GM18502 (cell line): ENCODE data around the gene CCDC85C.

ENCODE experiments used
- ATAC-seq: cut with Tn5 transposase; IDR thresholded peaks from one replicate; pipeline ENCODE4 v1.9.1; 2021; ENCODE audit warnings: mild to moderate bottlenecking; ENCODE audit not compliant: unreplicated experiment, poor library complexity

Gene CCDC85C

GRCh38 chr14:99465288-99465687 lies 138.7 kb downstream of the CCDC85C start:
- ATAC-seq = no peak

GRCh38 chr14:99463974-99464373 lies 140.0 kb downstream of the CCDC85C start:
- no peak for ATAC-seq

- ATAC-seq = no peak
Measured at GRCh38 chr14:99462210-99462609, 141.8 kb downstream of the CCDC85C start.

- no peak for ATAC-seq
Measured at GRCh38 chr14:99461411-99462085, 142.5 kb downstream of the CCDC85C start.

- no peak for ATAC-seq
Measured at GRCh38 chr14:99460793-99461192, 143.2 kb downstream of the CCDC85C start.

GRCh38 chr14:99459481-99460100 lies 144.4 kb downstream of the CCDC85C start:
- no peak for ATAC-seq

- no peak for ATAC-seq
Measured at GRCh38 chr14:99454246-99454645, 149.8 kb downstream of the CCDC85C start.

- no peak for ATAC-seq
Measured at GRCh38 chr14:99452968-99453367, 151.0 kb downstream of the CCDC85C start.

GRCh38 chr14:99451234-99451633 lies 152.8 kb downstream of the CCDC85C start:
- no peak for ATAC-seq

- ATAC-seq = no peak
Measured at GRCh38 chr14:99450266-99450665, 153.7 kb downstream of the CCDC85C start.
